CD14-positive monocyte (primary cell): ENCODE data around the gene DCUN1D4. TPM values are rescaled to one million over a fixed set of nuclear protein-coding genes. Genes with fewer than 3 reads are reported as not detected.

Experiments
- DNase-seq, 3 donors: peaks; one replicate each; pipeline ENCODE4 v3.0.0-alpha.2; 2011 to 2022
- H2AFZ ChIP-seq: 2 replicates; pipeline ENCODE4 v1.6.0; 2012; ENCODE audit warnings: mild to moderate bottlenecking, low read depth, low read length, inconsistent platforms; ENCODE audit not compliant: insufficient read depth, poor library complexity, severe bottlenecking
- H3K27ac ChIP-seq, 2 donors: 1 replicate in 1 of 2; 2 replicates in 1 of 2; pipeline ENCODE4 v1.5.1; 2012 to 2013; ENCODE audit warnings: low read length in 2 of 2, control low read depth in 1 of 2, inconsistent platforms in 1 of 2, low read depth in 1 of 2, mild to moderate bottlenecking in 1 of 2
- H3K27me3 ChIP-seq, 2 donors: one replicate each; pipeline versions ENCODE4 v1.6.0 to v1.6.1; 2011 to 2013; ENCODE audit warnings: low read length in 2 of 2; ENCODE audit not compliant: control insufficient read depth in 2 of 2, insufficient read depth in 2 of 2
- H3K36me3 ChIP-seq, 2 donors: replicated peaks in 1 of 2; 1 replicate in 1 of 2; 2 replicates in 1 of 2; pipeline versions ENCODE4 v1.5.1 to v1.6.1; 2012 to 2013; ENCODE audit warnings: low read length in 2 of 2, control low read depth in 1 of 2, inconsistent platforms in 1 of 2, mild to moderate bottlenecking in 1 of 2; ENCODE audit not compliant: insufficient read depth in 2 of 2, control insufficient read depth in 1 of 2
- H3K4me1 ChIP-seq, 2 donors: 1 replicate in 1 of 2; 2 replicates in 1 of 2; pipeline versions ENCODE4 v1.5.1 to v1.6.1; 2012 to 2013; ENCODE audit warnings: low read length in 2 of 2, control low read depth in 1 of 2, inconsistent platforms in 1 of 2, mild to moderate bottlenecking in 1 of 2, moderate library complexity in 1 of 2; ENCODE audit not compliant: insufficient read depth in 2 of 2, control insufficient read depth in 1 of 2
- H3K4me2 ChIP-seq: replicated peaks from 2 replicates; pipeline ENCODE3; 2012; ENCODE audit warnings: low read length, moderate library complexity, mild to moderate bottlenecking; ENCODE audit not compliant: poor library complexity, severe bottlenecking; ENCODE audit errors: extremely low read depth
- H3K4me3 ChIP-seq, 3 experiments: fragments of 200-600 bp in 1 of 3; sonication (generic) in 1 of 3; replicated peaks in 1 of 3; 1 replicate in 2 of 3; 2 replicates in 1 of 3; pipeline ENCODE4 v1.5.1; 2011 to 2013; ENCODE audit warnings: low read length in 3 of 3, mild to moderate bottlenecking in 3 of 3, control low read depth in 2 of 3, low read depth in 2 of 3, inconsistent platforms in 1 of 3, moderate library complexity in 1 of 3
- H3K79me2 ChIP-seq: 2 replicates; pipeline ENCODE4 v1.6.0; 2012; ENCODE audit warnings: mild to moderate bottlenecking, control low read depth, inconsistent platforms, low read length, moderate library complexity; ENCODE audit not compliant: insufficient read depth
- H3K9ac ChIP-seq: 2 replicates; pipeline ENCODE4 v1.6.0; 2017; ENCODE audit warnings: low read length, mild to moderate bottlenecking; ENCODE audit not compliant: insufficient read depth, poor library complexity, severe bottlenecking
- H3K9me3 ChIP-seq, 2 donors: replicated peaks in 1 of 2; 1 replicate in 1 of 2; 2 replicates in 1 of 2; pipeline versions ENCODE4 v1.5.1 to v1.6.1; 2012 to 2013; ENCODE audit warnings: low read length in 2 of 2, control low read depth in 1 of 2; ENCODE audit not compliant: control insufficient read depth in 1 of 2, insufficient read depth in 1 of 2
- H4K20me1 ChIP-seq: 2 replicates; pipeline ENCODE4 v1.6.0; 2012; ENCODE audit warnings: mild to moderate bottlenecking, low read length, control low read depth, moderate library complexity; ENCODE audit not compliant: insufficient read depth
- H3K27ac Mint-ChIP-seq, 7 donors: one replicate each; pipeline ENCODE4 v1.8.0; 2020; ENCODE audit warnings: mild to moderate bottlenecking in 7 of 7, mixed read lengths in 7 of 7, moderate library complexity in 6 of 7, inconsistent platforms in 2 of 7
- H3K27me3 Mint-ChIP-seq, 3 donors: one replicate each; pipeline ENCODE4 v1.8.0; 2021 to 2022; ENCODE audit warnings: low read depth in 3 of 3, mild to moderate bottlenecking in 3 of 3, mixed read lengths in 3 of 3, moderate library complexity in 3 of 3, inconsistent platforms in 1 of 3
- H3K36me3 Mint-ChIP-seq, 2 donors: one replicate each; pipeline ENCODE4 v1.8.0; 2020; ENCODE audit warnings: mixed read lengths in 2 of 2, inconsistent platforms in 1 of 2, mild to moderate bottlenecking in 1 of 2
- H3K4me1 Mint-ChIP-seq: one replicate; pipeline ENCODE4 v1.8.0; 2020; ENCODE audit warnings: mild to moderate bottlenecking, mixed read lengths
- H3K4me3 Mint-ChIP-seq, 2 donors: one replicate each; pipeline ENCODE4 v1.8.0; 2020; ENCODE audit warnings: mild to moderate bottlenecking in 2 of 2, mixed read lengths in 2 of 2, moderate library complexity in 1 of 2
- H3K9me3 Mint-ChIP-seq, 7 donors: one replicate each; pipeline ENCODE4 v1.8.0; 2020 to 2022; ENCODE audit warnings: mixed read lengths in 7 of 7, mild to moderate bottlenecking in 6 of 7, moderate library complexity in 6 of 7, inconsistent platforms in 2 of 7
- CTCF ChIP-seq: fragments of 200-600 bp; IDR thresholded peaks from one replicate; pipeline ENCODE4 v1.8.0; 2022; ENCODE audit warnings: antibody characterized with exemption, mild to moderate bottlenecking
- WGBS: methylation state at CpG from one replicate; pipeline ENCODE4 v1.1.5; 2013; ENCODE audit warnings: missing lambda C conversion rate; ENCODE audit not compliant: insufficient coverage; 5-methylcytosine and 5-hydroxymethylcytosine counted together
- intact Hi-C, 2 donors: fragments of 100-400 bp; cut with micrococcal nuclease; formaldehyde crosslinking; loops; one replicate each; pipeline versions ENCODE4 v1.15.0 to v1.15.1; 2023
- polyA plus RNA-seq, 3 donors: library from polyadenylated mRNA; depleted of rRNA in 1 of 3; unstranded in 2 of 3; stranded (reverse) in 1 of 3; fragments of 300-500 nt in 2 of 3; fragments of >200 nt in 1 of 3; fragmentation: Illumina TruSeq in 2 of 3; gene quantifications; 1 replicate in 2 of 3; 2 replicates in 1 of 3; pipeline ENCODE4 v1.2.3, GENCODE V29; 2012 to 2021

DCUN1D4 gene
- polyA plus RNA-seq, 3 donors, result 4.7 to 15.2 (median 6.9) TPM

- H3K4me1 ChIP-seq, result no peaks in the 10 kb centered on the region
- DNase-seq, result no peak
- no peaks in the 10 kb centered on the region for H3K79me2 ChIP-seq
- Mint-ChIP-seq H3K27ac (no peak overlapping the region), H3K27me3 (peaks cover 0 to 5% (median 2%) of the 10 kb centered on the region in 3 donors), H3K4me3 (no peak overlapping the region), H3K4me1 (no peaks in the 10 kb centered on the region), H3K36me3 (no peaks in the 10 kb centered on the region), H3K9me3 (peaks cover 0 to 6% (median 3%) of the 10 kb centered on the region in 7 donors)
- H3K27ac ChIP-seq, result no peak overlapping the region
- H2AFZ ChIP-seq, result no peak overlapping the region
- intact Hi-C loops, result no loop called here
- H3K4me3 ChIP-seq, result no peak overlapping the region
- H4K20me1 ChIP-seq, result no peaks in the 10 kb centered on the region
- H3K27me3 ChIP-seq, result no peaks in the 10 kb centered on the region
- H3K4me2 ChIP-seq, result no peak overlapping the region
- TF ChIP-seq CTCF, result no peak
- no peaks in the 10 kb centered on the region for H3K9me3 ChIP-seq
- H3K36me3 ChIP-seq, result no peaks in the 10 kb centered on the region
- no CpG with 5 or more reads among the region's 1 CpG for WGBS
- no peak overlapping the region for H3K9ac ChIP-seq
These were observed 122.9 kb downstream of the DCUN1D4 start for GRCh38 chr4:51965862-51966261.

Other genes with a start within 250 kb of the DCUN1D4 start
- gene LRRC66, start 177.2 kb downstream of the DCUN1D4 start, polyA plus RNA-seq, result under 1 TPM in 1 of 3 donors, not detected in 2; 0.03 TPM
- under 1 TPM; 0.77 to 0.96 (median 0.95) TPM for gene SGCB, start 195.1 kb downstream of the DCUN1D4 start, polyA plus RNA-seq
- under 1 TPM in 2 of 3 donors, not detected in 1; 0.04 to 0.41 TPM for gene SPATA18, start 208.2 kb downstream of the DCUN1D4 start, polyA plus RNA-seq